NK-92 treated with Interleukin-12 subunit alpha and Interleukin-12 subunit beta, amount 100 ng/mL, for 24 hours (cell line): ENCODE measurements around the gene ATR.
"Not testable (repeated sequence)": the region's sequence is repeated elsewhere in the genome, so short reads cannot be mapped to it uniquely, and the experiment has no call there.

Experiments
- DNase-seq: peaks from one replicate; lab custom pipeline; 2025; lab: John Stamatoyannopoulos, UW

The ATR gene

DNA sequence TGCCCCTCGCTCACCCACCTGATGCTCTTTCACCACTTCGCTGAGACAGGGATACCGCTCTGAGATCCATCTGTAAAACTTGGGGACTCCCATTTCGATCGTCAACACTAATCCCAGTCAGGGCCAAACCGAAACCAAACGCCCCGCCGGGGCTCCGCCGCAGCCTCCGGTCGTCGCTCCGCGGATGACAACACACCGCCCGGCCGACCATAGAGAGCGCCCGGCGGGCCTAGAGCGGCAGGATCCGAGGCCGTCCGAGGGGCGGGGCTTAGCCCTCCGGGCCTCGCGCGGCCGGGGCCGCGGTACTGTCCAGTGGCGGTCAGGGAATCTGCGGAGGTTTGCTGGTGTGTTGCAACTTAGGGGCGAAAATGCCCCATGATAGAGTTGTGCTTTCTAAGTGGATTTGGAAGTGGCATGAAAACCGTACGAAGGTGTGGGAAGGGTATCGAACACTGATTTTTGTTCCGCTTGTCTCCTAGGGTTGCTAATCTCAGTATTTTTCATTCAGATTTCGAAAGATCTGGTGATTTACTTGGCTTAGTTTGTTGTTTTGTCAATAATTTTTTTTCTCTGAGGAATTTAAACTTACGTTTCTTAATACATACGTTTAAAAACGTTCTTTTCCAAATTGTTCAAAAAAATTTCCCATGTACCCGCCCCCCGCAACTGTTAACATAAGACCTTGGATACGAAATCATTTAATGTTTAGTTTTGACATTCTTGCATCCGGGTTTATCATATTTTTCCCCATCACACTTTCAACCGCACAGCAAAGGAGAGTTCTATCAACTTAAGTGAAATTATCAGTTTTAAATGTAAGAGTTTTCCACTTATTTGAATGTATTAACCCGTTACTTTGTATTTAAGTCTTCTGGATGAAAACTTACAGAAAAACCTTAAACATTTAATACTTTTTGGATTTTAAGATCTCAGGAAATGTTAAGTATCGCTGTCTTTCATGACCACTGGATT, 130.4 kb downstream of the ATR start, which contains the start of gene XRN1:
TSS of gene XRN1 (minus strand) at position 186 of the 972 bp plus-strand sequence. CDS start at position 93, 93 bp downstream.
- peak; percentile 92 for DNase-seq

DNA sequence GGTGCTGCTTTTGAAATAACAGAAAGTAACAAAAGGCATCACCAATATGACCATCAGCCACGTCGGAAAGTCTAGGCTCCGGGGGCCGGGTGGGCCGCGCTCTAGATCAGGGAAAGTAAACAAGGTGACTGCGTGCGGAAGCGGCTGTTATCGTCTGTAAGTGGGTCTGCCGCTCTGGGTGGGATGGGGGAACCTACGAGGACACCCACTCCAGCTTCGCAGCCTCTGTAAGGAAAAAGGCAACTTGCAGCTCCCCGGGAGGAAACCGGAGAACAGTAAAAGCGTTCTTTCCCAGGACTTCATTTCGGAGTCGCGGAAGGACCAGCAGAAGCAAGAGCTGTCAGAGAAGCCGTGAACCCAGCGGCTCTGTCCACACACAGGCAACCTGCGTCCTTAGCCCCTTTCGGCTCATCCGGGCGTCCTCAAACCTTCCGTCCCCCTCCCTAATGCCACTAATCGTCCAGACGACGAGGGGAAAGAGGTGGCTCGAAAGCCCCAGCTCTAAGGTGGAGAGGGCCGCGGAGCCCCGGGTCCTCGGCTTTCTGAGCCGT, 131.2 kb downstream of the ATR start:
- peak; percentile 46 for DNase-seq

GRCh38 chr3:142445816-142446254, 132.7 kb downstream of the ATR start:
- DNase-seq: no peak

DNA sequence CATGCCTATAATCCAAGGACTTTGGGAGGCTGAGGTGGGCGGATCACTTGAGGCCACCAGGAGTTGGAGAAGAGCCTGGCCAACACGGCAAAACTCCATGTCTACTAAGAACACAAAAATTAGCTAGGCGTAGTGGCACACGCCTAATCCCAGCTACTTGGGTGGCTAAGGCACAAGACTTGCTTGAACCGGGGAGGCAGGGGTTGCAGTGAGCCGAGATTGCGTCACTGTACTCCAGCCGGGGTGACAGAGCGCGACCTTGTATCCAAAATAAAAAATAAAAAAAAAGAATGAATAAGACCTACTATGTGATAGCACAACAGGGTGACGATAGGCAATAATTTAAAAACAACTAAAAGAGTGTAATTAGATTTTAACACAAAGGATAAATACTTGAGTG, 134.2 kb downstream of the ATR start:
- DNase-seq: no peak

- not testable (repeated sequence) for DNase-seq
These were observed 135.5 kb downstream of the ATR start for GRCh38 chr3:142443060-142443459.

DNA sequence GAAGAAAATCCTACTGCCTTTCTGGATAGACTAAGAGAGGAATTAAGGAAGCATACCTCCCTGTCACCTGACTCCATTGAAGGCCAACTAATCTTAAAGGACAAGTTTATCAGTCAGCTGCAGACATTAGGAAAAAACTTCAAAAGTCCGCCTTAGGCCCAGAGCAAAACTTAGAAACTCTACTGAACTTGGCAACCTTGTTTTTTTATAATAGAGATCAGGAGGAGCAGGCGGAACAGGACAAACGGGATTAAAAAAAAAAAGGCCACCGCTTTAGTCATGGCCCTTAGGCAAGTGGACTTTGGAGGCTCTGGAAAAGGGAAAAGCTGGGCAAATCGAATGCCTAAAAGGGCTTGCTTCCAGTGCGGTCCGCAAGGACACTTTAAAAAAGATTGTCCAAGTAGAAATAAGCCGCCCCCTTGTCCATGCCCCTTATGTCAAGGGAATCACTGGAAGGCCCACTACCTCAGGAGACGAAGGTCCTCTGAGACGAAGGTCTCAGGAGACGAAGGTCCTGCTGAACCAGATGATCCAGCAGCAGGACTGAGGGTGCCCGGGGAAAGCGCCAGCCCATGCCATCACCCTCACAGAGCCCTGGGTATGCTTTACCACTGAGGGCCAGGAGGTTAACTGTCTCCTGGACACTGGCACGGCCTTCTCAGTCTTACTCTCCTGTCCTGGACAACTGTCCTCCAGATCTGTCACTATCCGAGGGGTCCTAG, 138.9 kb downstream of the ATR start:
- DNase-seq: not testable (repeated sequence)

DNA sequence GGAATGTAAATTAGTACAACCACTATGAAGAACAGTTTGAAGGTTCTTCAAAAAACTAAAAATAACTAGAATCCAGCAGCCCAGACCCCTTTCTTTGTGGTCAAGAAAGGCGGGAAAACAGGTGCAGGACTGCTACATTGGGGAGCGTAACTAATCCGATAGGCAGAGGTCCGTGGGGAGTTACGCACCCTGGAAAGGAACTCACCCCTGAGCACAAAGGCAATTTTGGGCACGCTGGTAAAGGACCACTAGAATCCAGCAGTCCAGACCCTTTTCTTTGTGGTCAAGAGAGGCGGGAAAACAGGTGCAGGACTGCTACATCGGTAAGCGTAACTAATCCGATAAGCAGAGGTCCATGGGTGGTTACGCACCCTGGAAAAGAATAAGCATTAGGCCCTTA, 140.4 kb downstream of the ATR start:
- not testable (repeated sequence) for DNase-seq

DNA sequence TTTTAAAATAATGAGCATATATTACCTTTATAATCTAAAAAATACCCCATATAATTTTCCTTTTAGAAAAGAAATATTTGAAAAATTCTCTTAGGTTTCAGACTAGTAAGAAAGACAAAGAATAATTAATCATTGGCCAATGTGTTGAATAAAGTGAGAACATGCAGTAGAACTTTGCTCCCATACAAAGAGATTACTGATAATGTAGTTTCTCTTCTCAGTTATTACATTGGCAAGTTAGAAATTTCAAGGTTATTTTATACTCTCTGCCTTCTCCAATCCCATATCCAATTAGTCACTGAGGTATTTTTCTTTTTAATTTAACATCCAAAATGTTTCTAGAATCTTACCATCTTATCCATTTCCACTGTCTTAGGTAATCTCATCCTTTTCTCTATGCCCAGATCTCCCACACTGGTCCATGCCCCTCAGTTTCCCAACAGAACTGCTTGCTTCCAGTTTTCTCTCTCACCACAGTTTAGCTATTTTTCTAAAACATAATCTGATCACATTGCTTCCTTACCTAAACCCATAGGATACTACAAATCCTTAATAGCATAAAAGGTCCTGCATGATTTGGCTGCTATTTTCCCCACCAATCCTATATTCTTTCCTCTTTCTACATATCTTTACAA, 141.5 kb downstream of the ATR start:
- DNase-seq: no peak

DNA sequence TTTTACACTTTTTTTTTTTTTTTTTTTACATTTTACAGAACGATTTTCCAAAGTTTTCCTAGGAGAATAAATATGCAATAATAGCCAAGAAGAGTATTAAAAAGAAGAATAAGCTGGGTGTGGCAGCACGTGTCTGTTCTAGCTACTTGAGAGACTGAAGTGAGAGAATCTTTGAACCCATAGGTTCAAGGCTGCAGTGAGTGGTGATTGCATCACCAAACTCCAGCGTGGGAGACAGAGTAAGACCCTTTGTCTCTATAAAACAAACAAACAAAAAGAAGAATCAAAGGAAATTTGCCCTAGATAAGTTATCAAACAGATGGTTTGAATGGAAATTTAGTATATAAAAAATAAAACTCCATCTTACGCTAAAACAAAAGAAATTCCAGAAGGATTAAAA, 144.0 kb downstream of the ATR start:
- DNase-seq: no peak

- no peak for DNase-seq
These were observed 145.4 kb downstream of the ATR start for GRCh38 chr3:142433110-142433509.

- no peak for DNase-seq
These were observed 149.0 kb downstream of the ATR start for GRCh38 chr3:142429582-142429981.

GRCh38 chr3:142424754-142425153, 153.8 kb downstream of the ATR start:
- no peak for DNase-seq

- DNase-seq: no peak
These were observed 159.5 kb downstream of the ATR start for GRCh38 chr3:142418926-142419592.

GRCh38 chr3:142417302-142417701, 161.2 kb downstream of the ATR start:
- no peak for DNase-seq

- DNase-seq: not testable (repeated sequence)
These were observed 178.0 kb downstream of the ATR start for GRCh38 chr3:142400537-142400936.
